K562 (cell line): Measurements from ENCODE around the gene C19orf85. TPM values are rescaled to one million over a fixed set of nuclear protein-coding genes. Genes with fewer than 3 reads are reported as not detected.

ENCODE experiments used
- ATAC-seq: fragments of 200-7000 bp; cut with Tn5 transposase; 3 replicates; pipeline ENCODE4 v1.9.1; 2020; ENCODE audit warnings: moderate library complexity
- BruUV-seq: library from RNA; stranded (reverse); fragments of 400-500 nt; replicated peaks from 2 replicates; lab custom pipeline; 2021; lab: Mats Ljungman, UMichigan
- CTCF ChIA-PET: fragments of 300-600 bp; formaldehyde crosslinking; extraction: SDS; loops from one replicate; lab custom pipeline; 2021; ENCODE audit warnings: low intra/inter-chr PET ratio; lab: Yijun Ruan, JAX
- POLR2A ChIA-PET: fragments of 300-600, 350-650 bp; sonication (Branson Sonifier 250); formaldehyde crosslinking; extraction: SDS; loops from one replicate; lab custom pipeline; 2021; ENCODE audit warnings: antibody characterized with exemption, inconsistent platforms; lab: Yijun Ruan, JAX
- DNase-seq, 4 experiments: peaks; one replicate each; pipeline versions ENCODE4 v3.0.0 to v3.0.0-alpha.2; 2011 to 2018; ENCODE audit warnings: low spot score in 3 of 4, mixed read lengths in 3 of 4; ENCODE audit errors: extremely low read depth in 1 of 4
- FAIRE-seq: peaks from 2 replicates; lab custom pipeline; 2011; peaks lifted over from hg19 to GRCh38; lab: Jason Lieb, UNC
- H2AFZ ChIP-seq: 2 replicates; pipeline ENCODE4 v1.6.0; 2011; ENCODE audit warnings: low read depth, low read length, control low read depth, inconsistent platforms
- H3K27ac ChIP-seq: fragments of 200-600 bp; 3 replicates; pipeline ENCODE4 v1.8.0; 2011; ENCODE audit warnings: low read depth, mild to moderate bottlenecking, control low read depth, inconsistent platforms, low read length, moderate library complexity, mixed read lengths; ENCODE audit errors: extremely low read depth
- H3K27me3 ChIP-seq, 2 experiments: fragments of 300-600 bp in 1 of 2; 2 replicates in 1 of 2; 3 replicates in 1 of 2; pipeline versions ENCODE4 v1.6.0 to v1.8.0; 2011; ENCODE audit warnings: inconsistent platforms in 2 of 2, low read length in 2 of 2, mild to moderate bottlenecking in 1 of 2, mixed read lengths in 1 of 2, moderate library complexity in 1 of 2; ENCODE audit not compliant: control insufficient read depth in 2 of 2, insufficient read depth in 2 of 2
- H3K36me3 ChIP-seq: fragments of 300-600 bp; 3 replicates; pipeline ENCODE4 v1.8.0; 2011; ENCODE audit warnings: mild to moderate bottlenecking, low read length, inconsistent platforms; ENCODE audit not compliant: control insufficient read depth, insufficient read depth
- H3K4me1 ChIP-seq, 2 experiments: fragments of 200-600 bp in 1 of 2; replicated peaks in 1 of 2; 2 replicates in 1 of 2; 3 replicates in 1 of 2; pipeline versions ENCODE4 v1.5.1 to v1.8.0; 2011; ENCODE audit warnings: inconsistent platforms in 2 of 2, low read length in 2 of 2, mild to moderate bottlenecking in 1 of 2, mixed read lengths in 1 of 2, moderate library complexity in 1 of 2; ENCODE audit not compliant: control insufficient read depth in 2 of 2, insufficient read depth in 2 of 2
- H3K4me2 ChIP-seq: 2 replicates; pipeline ENCODE4 v1.6.1; 2011; ENCODE audit warnings: low read length, control low read depth, inconsistent platforms, mixed read lengths; ENCODE audit not compliant: insufficient read depth
- H3K4me3 ChIP-seq: fragments of 200-600 bp; sonication (generic), shearing (Covaris generic); 2 replicates; pipeline ENCODE4 v1.5.1; 2016; ENCODE audit warnings: control low read depth, inconsistent platforms
- H3K79me2 ChIP-seq: fragments of 200-600 bp; 3 replicates; pipeline ENCODE4 v1.8.0; 2011; ENCODE audit warnings: low read length, inconsistent platforms; ENCODE audit not compliant: control insufficient read depth, insufficient read depth
- H3K9ac ChIP-seq, 2 experiments: 2 replicates each; pipeline versions ENCODE4 v1.6.0 to v1.6.1; 2011; ENCODE audit warnings: low read depth in 2 of 2, low read length in 2 of 2, control low read depth in 1 of 2, inconsistent platforms in 1 of 2, mild to moderate bottlenecking in 1 of 2, mixed read lengths in 1 of 2; ENCODE audit not compliant: insufficient read depth in 1 of 2
- H3K9me1 ChIP-seq: one replicate; pipeline ENCODE4 v1.6.0; 2011; ENCODE audit warnings: inconsistent platforms, mild to moderate bottlenecking, low read length, moderate library complexity; ENCODE audit not compliant: control insufficient read depth, insufficient read depth
- H3K9me3 ChIP-seq: replicated peaks from 2 replicates; pipeline ENCODE4 v1.5.1; 2011; ENCODE audit warnings: low read depth, low read length, inconsistent platforms; ENCODE audit not compliant: control insufficient read depth, insufficient read depth
- H4K20me1 ChIP-seq: replicated peaks from 2 replicates; pipeline ENCODE4 v1.6.1; 2011; ENCODE audit warnings: low read length, inconsistent platforms, mixed read lengths; ENCODE audit not compliant: control insufficient read depth, insufficient read depth
- CREB1 ChIP-seq, 2 experiments: sonication (generic) in 1 of 2; formaldehyde crosslinking in 1 of 2; IDR thresholded peaks; 2 replicates each; pipeline versions ENCODE4 v1.6.1 to v1.8.0; 2012 to 2022; ENCODE audit warnings: inconsistent platforms in 1 of 2, mild to moderate bottlenecking in 1 of 2, missing genetic modification reagents in 1 of 2, moderate library complexity in 1 of 2
- GATA2 ChIP-seq: sonication (generic); formaldehyde crosslinking; IDR thresholded peaks from 2 replicates; pipeline ENCODE4 v1.4.0; 2020; ENCODE audit warnings: mild to moderate bottlenecking, missing genetic modification reagents
- ILK ChIP-seq: fragments of 450-650 bp; IDR thresholded peaks from 2 replicates; pipeline ENCODE4 v1.6.1; 2016; ENCODE audit warnings: missing genetic modification characterization, low read depth, mild to moderate bottlenecking, missing compliant biosample characterization, moderate library complexity, borderline replicate concordance
- ZBTB7A ChIP-seq: IDR thresholded peaks from 2 replicates; pipeline ENCODE4 v1.6.1; 2011; ENCODE audit warnings: low read depth, mild to moderate bottlenecking, low read length, moderate library complexity, borderline replicate concordance; ENCODE audit not compliant: control insufficient read depth
- WGBS: fragments of 100-300 bp; shearing (Covaris generic); methylation state at CpG from one replicate; pipeline ENCODE4 v1.1.6; 2016; ENCODE audit warnings: low coverage, mixed read lengths; ENCODE audit not compliant: insufficient coverage; ENCODE audit errors: missing lambda C conversion rate; 5-methylcytosine and 5-hydroxymethylcytosine counted together
- in situ Hi-C: fragments of 300-500 bp; cut with MboI; formaldehyde crosslinking; loops from 4 replicates; pipeline ENCODE4 v1.15.0; 2018; ENCODE audit warnings: inconsistent platforms, mixed read lengths
- intact Hi-C: fragments of 100-400 bp; cut with micrococcal nuclease; formaldehyde crosslinking; loops from 2 replicates; pipeline ENCODE4 v1.14.2; 2022
- polyA plus RNA-seq, 8 experiments: library from polyadenylated mRNA; depleted of rRNA in 4 of 8; stranded (reverse) in 5 of 8; unstranded in 3 of 8; fragments of >200 nt; fragmentation: Nextera tagmentation in 2 of 8; fragmentation: Illumina TruSeq in 1 of 8; extraction: Ambion mirVana in 2 of 8; extraction: Trizol in 1 of 8; gene quantifications; 2 replicates each; pipeline versions ENCODE4 v1.2.1 to v1.2.3, GENCODE V29; 2011 to 2014; ENCODE audit warnings: inconsistent platforms in 1 of 8, missing spikeins in 1 of 8
- total RNA-seq, 7 experiments: library from RNA; depleted of rRNA in 6 of 7; stranded (reverse); fragments of >200 nt in 6 of 7; fragmentation: Illumina TruSeq in 2 of 7; extraction: Trizol in 2 of 7; gene quantifications; 2 replicates each; pipeline versions ENCODE4 v1.2.1 to v1.2.3, GENCODE V29; 2011 to 2021; ENCODE audit warnings: low replicate concordance in 1 of 7
- TF ChIP-seq, protein P1 (sequence below): fragments of 200-800 bp; sonication (Bioruptor generic); IDR thresholded peaks from 2 replicates; pipeline ENCODE4 v1.6.1; 2017; ENCODE audit warnings: missing genetic modification characterization, missing compliant biosample characterization
- TF ChIP-seq, protein P2 (sequence below): fragments of 150-350 bp; conservative IDR thresholded peaks from 2 replicates; pipeline ENCODE4 v1.6.1; 2014; ENCODE audit warnings: low read length
- TF ChIP-seq, protein P3 (sequence below): fragments of 450-650 bp; formaldehyde crosslinking; IDR thresholded peaks from 2 replicates; pipeline ENCODE4 v1.4.0; 2022; ENCODE audit warnings: missing genetic modification characterization
- TF ChIP-seq, protein P4 (sequence below): fragments of 250-450 bp; sonication (Bioruptor Pico); IDR thresholded peaks from 2 replicates; pipeline ENCODE4 v1.9.0; 2021; ENCODE audit warnings: mild to moderate bottlenecking, inconsistent platforms

Gene C19orf85
- total and polyA plus RNA-seq, 9 of the 15 experiments (the other 6 are each of a cell fraction or from before 2014, with no cell fraction given) = not detected

DNA sequence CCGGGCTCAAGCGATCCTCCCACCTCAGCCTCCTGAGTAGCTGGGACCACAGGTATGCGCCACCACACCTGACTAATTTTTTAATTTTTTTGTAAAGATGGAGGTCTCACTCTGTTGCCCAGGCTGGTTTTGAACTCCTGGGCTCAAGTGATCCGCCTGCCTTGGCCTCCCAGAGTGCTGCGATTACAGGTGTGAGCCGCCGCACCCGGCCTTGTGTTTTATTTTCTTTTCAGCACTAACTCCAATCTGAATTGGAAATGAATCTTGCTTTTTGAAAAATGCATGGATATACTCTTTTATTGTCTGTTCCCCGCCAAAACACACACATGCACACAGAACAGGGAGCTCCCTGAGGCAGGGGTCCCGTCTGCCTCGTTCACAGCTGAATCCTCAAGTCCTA lies 1.8 kb downstream of the C19orf85 start:
- peaks cover 39 to 83% of the 10 kb centered on the region in 2 experiments for H3K4me1 ChIP-seq
- ChIA-PET CTCF (no interaction called here), POLR2A (interaction anchor here (1.1 to 2.1 kb wide), 4 partner anchors 9 to 205 kb away, joined by 3 to 10 read pairs (median 6); partner anchors contain the start of gene UBE2S)
- TF ChIP-seq, protein P1, sequence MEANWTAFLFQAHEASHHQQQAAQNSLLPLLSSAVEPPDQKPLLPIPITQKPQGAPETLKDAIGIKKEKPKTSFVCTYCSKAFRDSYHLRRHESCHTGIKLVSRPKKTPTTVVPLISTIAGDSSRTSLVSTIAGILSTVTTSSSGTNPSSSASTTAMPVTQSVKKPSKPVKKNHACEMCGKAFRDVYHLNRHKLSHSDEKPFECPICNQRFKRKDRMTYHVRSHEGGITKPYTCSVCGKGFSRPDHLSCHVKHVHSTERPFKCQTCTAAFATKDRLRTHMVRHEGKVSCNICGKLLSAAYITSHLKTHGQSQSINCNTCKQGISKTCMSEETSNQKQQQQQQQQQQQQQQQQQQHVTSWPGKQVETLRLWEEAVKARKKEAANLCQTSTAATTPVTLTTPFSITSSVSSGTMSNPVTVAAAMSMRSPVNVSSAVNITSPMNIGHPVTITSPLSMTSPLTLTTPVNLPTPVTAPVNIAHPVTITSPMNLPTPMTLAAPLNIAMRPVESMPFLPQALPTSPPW (CRISPR knock-in tag) = 0 out of 2 replicates have a peak, but pooled peaks have one; percentile 4
- TF ChIP-seq, protein P2, sequence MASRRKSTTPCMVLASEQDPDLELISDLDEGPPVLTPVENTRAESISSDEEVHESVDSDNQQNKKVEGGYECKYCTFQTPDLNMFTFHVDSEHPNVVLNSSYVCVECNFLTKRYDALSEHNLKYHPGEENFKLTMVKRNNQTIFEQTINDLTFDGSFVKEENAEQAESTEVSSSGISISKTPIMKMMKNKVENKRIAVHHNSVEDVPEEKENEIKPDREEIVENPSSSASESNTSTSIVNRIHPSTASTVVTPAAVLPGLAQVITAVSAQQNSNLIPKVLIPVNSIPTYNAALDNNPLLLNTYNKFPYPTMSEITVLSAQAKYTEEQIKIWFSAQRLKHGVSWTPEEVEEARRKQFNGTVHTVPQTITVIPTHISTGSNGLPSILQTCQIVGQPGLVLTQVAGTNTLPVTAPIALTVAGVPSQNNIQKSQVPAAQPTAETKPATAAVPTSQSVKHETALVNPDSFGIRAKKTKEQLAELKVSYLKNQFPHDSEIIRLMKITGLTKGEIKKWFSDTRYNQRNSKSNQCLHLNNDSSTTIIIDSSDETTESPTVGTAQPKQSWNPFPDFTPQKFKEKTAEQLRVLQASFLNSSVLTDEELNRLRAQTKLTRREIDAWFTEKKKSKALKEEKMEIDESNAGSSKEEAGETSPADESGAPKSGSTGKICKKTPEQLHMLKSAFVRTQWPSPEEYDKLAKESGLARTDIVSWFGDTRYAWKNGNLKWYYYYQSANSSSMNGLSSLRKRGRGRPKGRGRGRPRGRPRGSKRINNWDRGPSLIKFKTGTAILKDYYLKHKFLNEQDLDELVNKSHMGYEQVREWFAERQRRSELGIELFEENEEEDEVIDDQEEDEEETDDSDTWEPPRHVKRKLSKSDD = no peak
- TF ChIP-seq, protein P3, sequence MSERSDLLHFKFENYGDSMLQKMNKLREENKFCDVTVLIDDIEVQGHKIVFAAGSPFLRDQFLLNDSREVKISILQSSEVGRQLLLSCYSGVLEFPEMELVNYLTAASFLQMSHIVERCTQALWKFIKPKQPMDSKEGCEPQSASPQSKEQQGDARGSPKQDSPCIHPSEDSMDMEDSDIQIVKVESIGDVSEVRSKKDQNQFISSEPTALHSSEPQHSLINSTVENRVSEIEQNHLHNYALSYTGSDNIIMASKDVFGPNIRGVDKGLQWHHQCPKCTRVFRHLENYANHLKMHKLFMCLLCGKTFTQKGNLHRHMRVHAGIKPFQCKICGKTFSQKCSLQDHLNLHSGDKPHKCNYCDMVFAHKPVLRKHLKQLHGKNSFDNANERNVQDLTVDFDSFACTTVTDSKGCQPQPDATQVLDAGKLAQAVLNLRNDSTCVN (CRISPR knock-in tag) = no peak
- TF ChIP-seq CREB1 (IDR thresholded peaks at IDR 0.05) (no peak), CREB1 (CRISPR knock-in tag; IDR thresholded peaks at IDR 0.05) (no peak), ILK (tag) (no peak), ZBTB7A (peak; percentile 1; the same call in 1 of the 2 replicates), GATA2 (no peak)
- TF ChIP-seq, protein P4, sequence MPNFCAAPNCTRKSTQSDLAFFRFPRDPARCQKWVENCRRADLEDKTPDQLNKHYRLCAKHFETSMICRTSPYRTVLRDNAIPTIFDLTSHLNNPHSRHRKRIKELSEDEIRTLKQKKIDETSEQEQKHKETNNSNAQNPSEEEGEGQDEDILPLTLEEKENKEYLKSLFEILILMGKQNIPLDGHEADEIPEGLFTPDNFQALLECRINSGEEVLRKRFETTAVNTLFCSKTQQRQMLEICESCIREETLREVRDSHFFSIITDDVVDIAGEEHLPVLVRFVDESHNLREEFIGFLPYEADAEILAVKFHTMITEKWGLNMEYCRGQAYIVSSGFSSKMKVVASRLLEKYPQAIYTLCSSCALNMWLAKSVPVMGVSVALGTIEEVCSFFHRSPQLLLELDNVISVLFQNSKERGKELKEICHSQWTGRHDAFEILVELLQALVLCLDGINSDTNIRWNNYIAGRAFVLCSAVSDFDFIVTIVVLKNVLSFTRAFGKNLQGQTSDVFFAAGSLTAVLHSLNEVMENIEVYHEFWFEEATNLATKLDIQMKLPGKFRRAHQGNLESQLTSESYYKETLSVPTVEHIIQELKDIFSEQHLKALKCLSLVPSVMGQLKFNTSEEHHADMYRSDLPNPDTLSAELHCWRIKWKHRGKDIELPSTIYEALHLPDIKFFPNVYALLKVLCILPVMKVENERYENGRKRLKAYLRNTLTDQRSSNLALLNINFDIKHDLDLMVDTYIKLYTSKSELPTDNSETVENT = no peak
- peaks cover 12% of the 10 kb centered on the region; the same call in 2 of the 3 replicates for H3K36me3 ChIP-seq
- H3K4me2 ChIP-seq = peak overlapping the region; percentile 99; the same call in 1 of the 2 replicates
- H2AFZ ChIP-seq = no peak overlapping the region
- WGBS = 79% methylated on average over 11 of the region's 11 CpGs
- H3K27me3 ChIP-seq = no peaks in the 10 kb centered on the region
- in situ Hi-C loops (no loop called here), intact Hi-C loops (no loop called here)
- FAIRE-seq (no peak), DNase-seq (no peak), ATAC-seq (no peak)
- BruUV-seq = no TSS peak
- no peaks in the 10 kb centered on the region for H3K9me1 ChIP-seq
- no peak overlapping the region for H3K4me3 ChIP-seq
- H4K20me1 ChIP-seq = no peaks in the 10 kb centered on the region
- H3K79me2 ChIP-seq = peaks cover 38% of the 10 kb centered on the region
- H3K9ac ChIP-seq = peak overlapping the region; percentile 89 to 98; a peak in 3 of 4 replicates
- H3K9me3 ChIP-seq = no peaks in the 10 kb centered on the region
- no peak overlapping the region; the same call in 2 of the 3 replicates for H3K27ac ChIP-seq
